Epithelial cell of proximal tubule (primary cell): ENCODE results near the gene ITPR2. TPM values are rescaled to one million over a fixed set of nuclear protein-coding genes. Genes with fewer than 3 reads are reported as not detected.

Experiments
- DNase-seq: peaks from one replicate; pipeline ENCODE4 v3.0.0-alpha.2; 2011; ENCODE audit warnings: low read depth
- H3K4me3 ChIP-seq: 2 replicates; pipeline ENCODE4 v1.5.1; 2011; ENCODE audit warnings: low read depth, mild to moderate bottlenecking, low read length
- CTCF ChIP-seq: conservative IDR thresholded peaks from 2 replicates; pipeline ENCODE4 v1.5.1; 2012; ENCODE audit warnings: low read depth, mild to moderate bottlenecking, low read length
- total RNA-seq: library from RNA; depleted of rRNA; stranded (reverse); fragments of >200 nt; gene quantifications from 2 replicates; pipeline ENCODE4 v1.2.3, GENCODE V29; 2015

The ITPR2 gene
- total RNA-seq, 1 donor from 2014 or later = 13.5 TPM

DNA sequence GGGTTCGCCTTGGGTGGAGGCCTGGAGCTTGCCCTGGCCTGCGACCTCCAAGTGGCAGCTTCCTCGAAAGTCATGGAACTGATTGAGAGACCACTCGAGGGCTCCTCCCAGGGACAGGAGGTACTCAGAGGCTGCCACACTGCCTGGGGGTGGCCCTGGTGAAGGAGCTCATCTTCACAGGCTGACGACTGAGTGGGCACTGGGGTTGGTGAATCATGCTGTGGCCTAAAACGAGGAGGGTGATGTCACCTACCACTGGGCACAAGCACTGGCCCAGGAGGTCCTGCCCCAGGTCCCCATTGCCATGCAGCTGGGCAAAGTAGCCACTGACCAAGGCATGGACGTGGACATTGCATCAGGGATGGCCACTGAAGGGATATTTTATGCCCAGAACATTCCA lies 32.1 kb downstream of the ITPR2 start:
- H3K4me3 ChIP-seq = no peak overlapping the region
- TF ChIP-seq CTCF = no peak
- DNase-seq = no peak

GRCh38 chr12:26800347-26800746 lies 32.6 kb downstream of the ITPR2 start:
- no peak overlapping the region for H3K4me3 ChIP-seq
- DNase-seq = no peak
- TF ChIP-seq CTCF = no peak

GRCh38 chr12:26799741-26800140 lies 33.3 kb downstream of the ITPR2 start:
- DNase-seq = no peak
- H3K4me3 ChIP-seq = no peak overlapping the region
- no peak for TF ChIP-seq CTCF

- no peak for TF ChIP-seq CTCF
These were observed 34.4 kb downstream of the ITPR2 start for GRCh38 chr12:26798640-26799039.

GRCh38 chr12:26798023-26798422 lies 35.0 kb downstream of the ITPR2 start:
- TF ChIP-seq CTCF = no peak
- no peak overlapping the region for H3K4me3 ChIP-seq
- no peak for DNase-seq

More at GRCh38 chr12:26798640-26799039, 34.4 kb downstream of the ITPR2 start:
- no peak for DNase-seq
- H3K4me3 ChIP-seq = no peak overlapping the region

- TF ChIP-seq CTCF = no peak
- DNase-seq = no peak
These were observed 37.1 kb downstream of the ITPR2 start for GRCh38 chr12:26795910-26796309.

GRCh38 chr12:26791301-26791791 lies 41.6 kb downstream of the ITPR2 start:
- DNase-seq = no peak
- TF ChIP-seq CTCF = no peak
- H3K4me3 ChIP-seq = no peak overlapping the region

More at GRCh38 chr12:26795910-26796309, 37.1 kb downstream of the ITPR2 start:
- H3K4me3 ChIP-seq = no peak overlapping the region
